ENCODE data around the gene RUSF1. TPM values are rescaled to one million over a fixed set of nuclear protein-coding genes. Genes with fewer than 3 reads are reported as not detected.
"Not testable (repeated sequence)": the region's sequence is repeated elsewhere in the genome, so short reads cannot be mapped to it uniquely, and the experiment has no call there.

Gene RUSF1
- total RNA-seq, 1 experiment from 2014 or later: 34.2 TPM

- no peak for DNase-seq (ENCODE audit: low spot score)
Measured at GRCh38 chr16:31487071-31487719, 21.0 kb downstream of the RUSF1 start.

GRCh38 chr16:31486045-31486444 lies 22.1 kb downstream of the RUSF1 start:
- DNase-seq (ENCODE audit: low spot score): no peak

DNA sequence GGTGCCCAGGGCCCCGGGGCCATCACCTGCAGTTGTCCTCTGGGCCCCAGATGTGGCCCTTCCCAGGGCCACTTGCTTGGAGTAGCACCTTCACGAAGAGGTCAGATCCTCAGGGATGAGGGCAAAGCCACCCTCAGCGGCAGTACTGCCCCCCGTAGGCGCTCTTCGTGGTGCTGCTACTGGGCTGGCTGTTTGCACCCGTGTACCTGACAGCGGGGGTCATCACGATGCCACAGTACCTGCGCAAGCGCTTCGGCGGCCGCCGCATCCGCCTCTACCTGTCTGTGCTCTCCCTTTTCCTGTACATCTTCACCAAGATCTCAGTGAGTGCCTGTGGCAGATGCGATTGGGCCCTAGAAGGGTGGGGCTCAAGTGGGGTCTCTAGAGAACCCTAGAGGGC lies 22.6 kb downstream of the RUSF1 start:
- DNase-seq (ENCODE audit: low spot score): no peak

DNA sequence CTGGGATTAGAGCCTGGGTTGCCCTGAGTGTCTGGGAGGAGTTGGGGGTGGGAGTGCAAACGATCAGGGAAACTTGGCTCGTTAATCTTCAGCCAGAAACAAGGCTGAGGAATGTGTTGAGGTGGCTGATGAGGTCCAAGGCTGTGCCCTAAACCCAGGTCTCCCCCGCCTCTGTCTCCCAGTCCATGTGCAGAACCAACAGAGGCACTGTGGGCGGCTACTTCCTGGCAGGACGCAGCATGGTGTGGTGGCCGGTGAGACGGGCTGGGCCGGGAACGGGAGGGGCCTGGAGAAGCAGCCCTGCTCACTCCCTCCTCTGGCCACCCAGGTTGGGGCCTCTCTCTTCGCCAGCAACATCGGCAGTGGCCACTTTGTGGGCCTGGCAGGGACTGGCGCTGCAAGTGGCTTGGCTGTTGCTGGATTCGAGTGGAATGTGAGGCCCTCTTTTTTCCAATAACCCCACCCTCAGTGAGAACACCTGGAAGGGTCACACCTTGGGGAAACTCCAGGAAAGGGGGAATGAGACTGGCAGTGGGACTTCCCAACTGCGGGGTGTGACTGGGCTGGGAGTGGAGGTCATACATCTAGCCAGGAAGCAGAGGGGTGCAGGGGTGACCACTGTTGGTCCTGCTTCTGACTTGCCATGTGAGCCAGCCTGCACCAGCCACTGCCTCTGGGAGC lies 23.6 kb downstream of the RUSF1 start:
- DNase-seq (ENCODE audit: low spot score): peak; percentile 27

DNA sequence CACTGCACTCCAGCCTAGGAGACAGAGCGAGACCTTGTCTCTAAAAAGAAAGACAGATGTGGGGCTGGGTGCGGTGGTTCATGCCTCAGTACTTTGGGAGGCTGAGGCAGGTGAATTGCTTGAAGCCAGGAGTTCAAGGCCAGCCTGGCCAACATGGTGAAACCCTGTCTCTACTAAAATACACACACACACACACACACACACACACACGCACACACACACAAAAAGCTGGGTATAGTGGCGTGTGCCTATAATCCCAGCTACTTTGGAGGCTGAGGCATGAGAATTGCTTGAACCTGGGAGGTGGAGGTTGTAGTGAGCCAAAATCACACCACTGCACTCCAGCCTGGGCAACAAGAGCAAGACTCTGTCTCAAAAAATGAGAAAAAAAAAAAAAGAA lies 24.1 kb downstream of the RUSF1 start:
- not testable (repeated sequence) for DNase-seq (ENCODE audit: low spot score)

GRCh38 chr16:31483081-31483480 lies 25.1 kb downstream of the RUSF1 start, which contains the start of gene SLC5A2:
Gene SLC5A2, plus strand, starts transcription at chr16:31483123. Its CDS starts 14 bp downstream, at chr16:31483137.
- no peak for DNase-seq (ENCODE audit: low spot score)

GRCh38 chr16:31480851-31481536 lies 27.2 kb downstream of the RUSF1 start:
- no peak for DNase-seq (ENCODE audit: low spot score)

DNA sequence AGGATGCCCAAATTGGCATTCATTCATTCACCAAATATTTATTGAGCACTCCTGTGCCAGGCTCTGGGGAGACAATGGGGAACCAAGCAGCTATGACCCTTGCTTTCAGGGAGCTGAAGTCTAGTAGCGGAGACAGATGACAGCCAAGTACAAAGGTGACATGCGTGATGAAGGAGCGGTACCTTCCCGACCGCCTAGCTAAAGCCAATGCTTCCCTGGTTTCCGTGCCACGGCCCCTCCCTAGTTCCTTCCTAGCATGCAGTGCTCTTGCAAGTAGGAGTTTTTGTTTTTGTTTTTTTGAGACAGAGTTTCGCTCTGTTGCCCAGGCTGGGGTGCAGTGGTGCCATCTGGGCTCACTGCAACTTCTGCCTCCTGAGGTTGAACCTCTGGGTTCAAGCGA lies 28.4 kb downstream of the RUSF1 start:
- no peak for DNase-seq (ENCODE audit: low spot score)

- DNase-seq (ENCODE audit: low spot score): no peak
Measured at GRCh38 chr16:31478956-31479355, 29.2 kb downstream of the RUSF1 start.

DNA sequence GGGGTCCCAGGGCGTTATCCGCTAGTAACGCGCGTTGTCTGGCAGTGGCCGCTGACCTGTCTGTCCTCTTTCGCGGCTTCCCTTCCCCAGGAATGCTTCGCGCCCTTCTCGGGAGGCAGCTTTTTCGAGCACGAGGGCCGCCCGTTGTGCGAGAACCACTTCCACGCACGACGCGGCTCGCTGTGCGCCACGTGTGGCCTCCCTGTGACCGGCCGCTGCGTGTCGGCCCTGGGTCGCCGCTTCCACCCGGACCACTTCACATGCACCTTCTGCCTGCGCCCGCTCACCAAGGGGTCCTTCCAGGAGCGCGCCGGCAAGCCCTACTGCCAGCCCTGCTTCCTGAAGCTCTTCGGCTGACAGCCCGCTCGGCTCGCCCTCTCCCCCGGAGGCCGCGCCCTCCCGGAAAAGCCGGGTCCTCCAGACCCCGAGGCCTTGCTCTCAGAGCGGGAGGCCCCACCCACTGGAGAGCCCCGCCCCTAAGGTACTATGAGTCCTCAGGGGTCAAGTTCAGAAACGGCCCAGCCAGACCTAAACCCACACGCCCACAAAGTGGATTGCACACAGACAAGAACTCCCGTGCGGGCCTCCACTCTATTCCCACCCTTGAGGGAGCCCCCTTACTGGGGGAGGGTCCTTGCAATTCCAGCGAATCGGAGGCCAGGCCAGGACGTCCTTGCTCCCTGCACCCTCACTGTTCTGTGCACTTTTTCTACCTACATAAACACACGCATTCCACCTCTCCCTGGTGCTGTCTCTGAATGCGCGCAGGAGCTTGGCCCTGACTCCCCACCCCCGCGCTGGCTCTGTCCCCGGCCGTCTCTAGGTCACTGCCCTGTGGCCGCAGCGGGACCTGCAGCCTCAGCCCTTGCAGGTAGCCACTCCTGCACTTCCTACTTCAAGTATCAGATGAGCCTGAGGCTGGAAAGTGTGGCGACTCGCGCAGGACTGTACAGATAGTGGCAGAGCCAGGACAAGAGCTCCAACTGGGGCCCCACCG lies 30.7 kb downstream of the RUSF1 start:
- no peak for DNase-seq (ENCODE audit: low spot score)

- DNase-seq (ENCODE audit: low spot score): no peak
Measured at GRCh38 chr16:31476303-31477219, 31.6 kb downstream of the RUSF1 start.

DNA sequence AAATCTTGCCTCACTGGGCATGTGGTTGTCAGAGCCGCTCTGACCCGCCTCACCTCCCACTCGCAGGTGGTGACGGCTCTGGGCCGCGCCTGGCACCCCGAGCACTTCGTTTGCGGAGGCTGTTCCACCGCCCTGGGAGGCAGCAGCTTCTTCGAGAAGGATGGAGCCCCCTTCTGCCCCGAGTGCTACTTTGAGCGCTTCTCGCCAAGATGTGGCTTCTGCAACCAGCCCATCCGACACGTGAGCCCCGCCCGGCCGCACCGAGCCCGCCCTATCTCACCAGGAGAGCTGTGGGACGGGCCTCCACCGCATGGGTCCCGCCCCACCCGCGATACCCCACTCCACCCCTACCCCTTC lies 32.3 kb downstream of the RUSF1 start:
- DNase-seq (ENCODE audit: low spot score): no peak

DNA sequence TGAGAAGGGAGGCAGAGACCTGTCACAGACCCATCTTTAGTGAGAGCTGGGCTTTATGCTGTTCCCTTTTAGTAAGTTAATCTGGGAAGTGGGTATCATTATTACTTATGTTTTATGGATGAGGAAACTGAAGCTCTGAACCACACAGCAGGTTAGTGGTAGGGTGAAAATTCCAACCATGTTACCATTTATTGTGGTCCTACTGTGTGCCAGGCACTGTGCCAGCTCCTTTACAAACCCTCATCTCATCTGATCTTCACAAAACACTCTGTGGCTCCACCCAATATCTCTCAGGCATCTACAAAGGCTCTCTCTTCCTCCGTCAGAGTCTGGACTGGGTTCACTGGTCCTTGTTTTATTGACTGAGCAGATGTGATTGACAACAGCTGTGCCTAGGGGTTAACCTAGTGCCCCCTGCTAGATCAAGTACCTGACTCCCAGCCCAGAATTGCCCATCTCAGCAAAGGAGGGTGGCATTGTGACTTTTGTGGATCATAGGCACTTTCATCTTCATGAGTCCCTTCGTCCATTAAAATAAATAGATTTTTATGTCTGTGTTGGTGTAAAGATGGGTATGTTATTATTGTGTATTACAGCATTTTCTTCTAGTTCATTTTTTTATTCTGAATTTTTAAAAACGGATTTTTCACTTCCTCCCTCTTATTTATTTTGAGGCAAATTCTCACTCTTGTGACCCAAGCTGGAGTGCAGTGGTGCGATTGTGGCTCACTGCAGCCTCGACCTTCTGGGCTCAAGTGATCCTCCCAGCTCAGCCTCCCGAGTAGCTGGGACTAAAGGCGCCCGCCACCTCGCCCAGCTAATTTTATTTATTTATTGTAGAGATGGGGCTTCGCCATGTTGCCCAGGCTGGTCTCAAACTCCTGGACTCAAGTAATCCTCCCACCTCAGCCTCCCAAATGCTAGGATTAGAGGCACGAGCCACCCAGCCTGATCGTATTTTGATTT lies 33.1 kb downstream of the RUSF1 start:
- no peak for DNase-seq (ENCODE audit: low spot score)

DNA sequence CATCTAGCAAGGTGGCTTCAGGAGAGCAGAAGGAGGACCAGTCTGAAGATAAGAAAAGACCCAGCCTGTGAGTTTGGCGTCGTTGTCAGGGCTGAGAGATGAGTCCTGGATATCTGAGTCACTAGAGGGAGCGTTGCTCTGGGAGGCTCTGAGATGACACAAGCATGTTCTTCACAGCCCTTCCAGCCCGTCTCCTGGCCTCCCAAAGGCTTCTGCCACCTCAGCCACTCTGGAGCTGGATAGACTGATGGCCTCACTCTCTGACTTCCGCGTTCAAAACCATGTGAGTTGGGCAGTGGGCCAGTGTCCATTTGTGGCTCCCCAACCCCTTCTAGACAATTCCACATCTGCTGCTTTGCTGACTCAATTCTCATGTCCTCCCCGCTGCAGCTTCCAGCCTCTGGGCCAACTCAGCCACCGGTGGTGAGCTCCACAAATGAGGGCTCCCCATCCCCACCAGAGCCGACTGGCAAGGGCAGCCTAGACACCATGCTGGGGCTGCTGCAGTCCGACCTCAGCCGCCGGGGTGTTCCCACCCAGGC lies 33.9 kb downstream of the RUSF1 start:
- no peak for DNase-seq (ENCODE audit: low spot score)

DNA sequence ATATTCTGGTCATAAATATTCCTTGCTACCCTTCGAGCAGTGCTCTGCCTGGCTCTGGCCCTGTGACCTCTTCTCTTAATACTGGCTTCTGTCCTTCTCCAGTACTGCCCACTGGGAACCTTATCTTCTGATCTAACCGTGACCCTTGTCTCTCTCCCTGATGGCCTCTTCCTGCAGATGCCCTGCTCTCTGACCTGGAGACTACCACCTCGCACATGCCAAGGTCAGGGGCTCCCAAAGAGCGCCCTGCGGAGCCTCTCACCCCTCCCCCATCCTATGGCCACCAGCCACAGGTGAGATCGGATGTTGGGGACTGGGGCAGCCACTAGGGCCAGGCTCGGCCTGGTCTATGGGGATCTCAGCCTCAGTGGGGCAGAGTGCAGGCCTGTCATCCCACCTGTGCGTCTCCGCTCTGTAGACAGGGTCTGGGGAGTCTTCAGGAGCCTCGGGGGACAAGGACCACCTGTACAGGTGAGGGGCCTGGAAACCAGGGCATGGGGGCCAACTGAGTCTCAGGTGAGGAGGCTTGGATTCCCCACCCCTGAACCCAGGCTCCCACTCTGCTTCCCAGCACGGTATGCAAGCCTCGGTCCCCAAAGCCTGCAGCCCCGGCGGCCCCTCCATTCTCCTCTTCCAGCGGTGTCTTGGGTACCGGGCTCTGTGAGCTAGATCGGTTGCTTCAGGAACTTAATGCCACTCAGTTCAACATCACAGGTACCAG lies 34.8 kb downstream of the RUSF1 start:
- no peak for DNase-seq (ENCODE audit: low spot score)

DNA sequence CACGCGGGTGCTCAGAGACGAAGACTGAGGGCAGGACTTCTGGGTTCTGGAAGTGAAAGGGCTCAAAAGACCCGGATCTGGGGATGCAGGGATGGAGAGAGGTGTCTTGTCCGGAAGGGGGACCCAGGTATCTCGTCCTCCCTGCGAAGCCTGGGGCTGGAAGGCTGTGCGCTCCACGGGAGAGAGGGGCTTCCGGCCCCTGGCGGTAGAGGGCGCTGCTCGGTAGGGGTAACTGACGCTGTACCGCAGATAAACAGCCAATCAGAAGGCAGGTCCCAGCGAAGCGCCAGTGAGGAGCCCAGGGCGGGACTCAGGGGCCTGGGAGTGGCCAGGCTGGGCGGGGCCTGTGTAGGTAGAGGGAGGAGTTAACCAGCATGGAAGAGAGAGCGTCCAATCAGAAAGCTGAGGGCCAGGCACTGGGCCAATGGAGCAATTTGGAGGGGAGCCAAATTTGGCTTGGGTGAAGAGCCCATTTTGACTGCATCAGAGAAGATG lies 35.4 kb downstream of the RUSF1 start:
- DNase-seq (ENCODE audit: low spot score): peak; percentile 58

DNA sequence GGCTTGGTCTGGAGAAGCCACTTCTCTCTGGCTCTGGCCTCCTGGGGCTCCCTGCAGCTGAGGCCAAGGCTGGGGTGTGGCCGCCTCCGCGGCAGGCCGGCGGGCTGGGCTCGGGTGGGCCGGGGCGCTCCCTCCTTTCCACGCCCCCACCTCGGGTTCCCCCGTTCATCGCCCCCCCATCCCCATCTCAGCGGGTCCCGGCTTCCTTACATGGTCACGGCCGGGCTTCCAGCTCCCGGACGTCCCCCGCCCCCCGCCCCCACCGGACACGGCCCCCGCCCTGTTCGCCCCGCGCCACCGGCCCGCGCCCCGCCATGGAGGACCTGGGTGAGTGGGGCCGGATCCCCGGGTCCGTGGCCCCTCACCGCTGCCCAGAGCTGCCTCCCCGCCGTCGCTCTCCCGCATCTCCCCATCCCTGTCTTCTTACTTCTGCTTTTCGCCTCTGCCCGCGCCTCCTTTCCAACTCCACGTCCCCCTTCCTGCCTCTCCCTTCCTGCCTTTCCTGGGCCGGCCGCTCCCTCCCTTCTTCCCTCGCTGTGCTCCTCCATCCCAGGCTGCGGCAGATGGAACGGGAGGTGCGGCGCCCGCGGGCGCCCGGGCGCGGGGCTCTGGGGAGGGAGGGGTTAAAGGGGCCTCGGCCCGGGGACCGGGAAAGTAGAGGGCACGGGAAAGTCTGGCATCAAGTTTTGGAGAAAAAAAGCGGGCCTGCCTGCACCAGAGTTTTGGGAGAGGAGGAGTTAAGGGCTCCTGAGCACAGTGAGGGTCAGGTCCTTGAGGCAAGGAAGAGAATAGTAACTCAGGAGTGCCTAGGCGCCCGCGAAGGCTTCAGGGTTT lies 36.1 kb downstream of the RUSF1 start, which contains the start of gene TGFB1I1:
Gene TGFB1I1, plus strand, starts transcription at position 278 of the 834 bp plus-strand sequence. Its CDS starts 37 bp downstream, at position 315.
- peak; percentile 45 for DNase-seq (ENCODE audit: low spot score)
